Dermis microvascular lymphatic vessel endothelial cell (primary cell): ENCODE measurements around the gene MED10. TPM values are rescaled to one million over a fixed set of nuclear protein-coding genes. Genes with fewer than 3 reads are reported as not detected.
"Not testable (repeated sequence)": the region's sequence is repeated elsewhere in the genome, so short reads cannot be mapped to it uniquely, and the experiment has no call there.

Source experiments
- DNase-seq, 2 donors: peaks; one replicate each; pipeline versions ENCODE4 v3.0.0 to v3.0.0-alpha.2; 2010; ENCODE audit warnings: low read depth in 2 of 2
- total RNA-seq: library from RNA; depleted of rRNA; stranded (reverse); fragments of >200 nt; gene quantifications from 2 replicates; pipeline ENCODE4 v1.2.1, GENCODE V29; 2014

Gene MED10
- total RNA-seq, 1 donor from 2014 or later: 8.7 TPM

GRCh38 chr5:6373081-6373846 is 5.1 kb downstream of the MED10 start:
- peak; percentile 56 to 64 for DNase-seq

- peak; percentile 86 to 93 for DNase-seq
These were observed 5.9 kb downstream of the MED10 start for GRCh38 chr5:6372251-6373080.

DNA sequence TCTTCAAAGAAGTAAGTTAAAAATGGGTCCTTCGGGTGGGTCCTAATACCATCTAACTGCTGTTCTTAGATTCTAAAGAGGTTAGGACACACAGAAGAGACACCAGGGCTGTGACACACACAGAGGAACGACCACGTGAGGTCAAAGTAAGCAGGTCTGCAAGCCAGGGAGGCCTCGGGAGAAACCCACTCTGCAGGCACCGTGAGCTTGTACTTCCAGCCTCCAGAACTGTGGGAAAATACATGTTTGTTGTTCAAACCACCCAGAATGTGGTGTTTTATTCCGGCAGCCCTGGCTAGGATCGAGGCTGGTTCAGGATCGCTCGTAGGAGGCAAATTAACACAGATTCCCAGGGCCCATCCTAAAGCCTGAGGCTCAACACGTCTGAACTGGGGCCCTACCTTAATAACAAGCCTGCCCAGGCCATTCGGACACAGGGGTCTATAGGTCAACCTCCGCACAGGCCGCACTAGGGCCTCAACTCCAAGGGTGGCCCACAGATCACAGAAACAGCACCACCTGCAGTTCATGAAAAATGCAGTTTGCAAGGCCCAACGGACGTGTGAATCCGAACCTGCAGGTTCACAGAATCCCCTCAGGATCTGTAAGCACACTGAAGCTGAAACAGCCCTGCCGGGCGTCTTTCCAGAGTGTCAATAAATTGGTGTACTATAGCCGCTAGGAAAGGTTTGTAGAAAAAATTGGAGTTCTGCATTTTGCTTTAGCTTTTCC is 7.1 kb downstream of the MED10 start:
- no peak for DNase-seq

DNA sequence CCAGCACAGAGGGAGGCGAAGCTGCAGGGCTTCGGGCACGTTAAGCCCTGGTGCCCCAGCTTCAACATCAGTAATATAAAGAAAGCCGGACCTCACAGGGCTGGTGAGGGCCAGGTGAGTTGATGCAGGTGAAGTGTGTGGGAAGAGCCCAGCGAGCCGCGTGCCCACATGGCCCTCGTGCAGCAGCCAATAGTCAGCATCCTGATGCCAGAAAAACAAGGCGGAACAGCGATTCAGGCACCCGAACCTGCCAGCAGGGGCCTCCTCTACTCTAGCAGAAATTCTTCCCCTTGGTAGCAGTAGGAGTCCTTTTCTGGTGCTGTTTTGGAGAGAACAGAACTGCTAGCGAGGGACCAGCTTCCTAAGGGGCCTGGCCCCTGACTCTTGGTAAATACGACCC is 7.8 kb downstream of the MED10 start:
- no peak for DNase-seq

DNA sequence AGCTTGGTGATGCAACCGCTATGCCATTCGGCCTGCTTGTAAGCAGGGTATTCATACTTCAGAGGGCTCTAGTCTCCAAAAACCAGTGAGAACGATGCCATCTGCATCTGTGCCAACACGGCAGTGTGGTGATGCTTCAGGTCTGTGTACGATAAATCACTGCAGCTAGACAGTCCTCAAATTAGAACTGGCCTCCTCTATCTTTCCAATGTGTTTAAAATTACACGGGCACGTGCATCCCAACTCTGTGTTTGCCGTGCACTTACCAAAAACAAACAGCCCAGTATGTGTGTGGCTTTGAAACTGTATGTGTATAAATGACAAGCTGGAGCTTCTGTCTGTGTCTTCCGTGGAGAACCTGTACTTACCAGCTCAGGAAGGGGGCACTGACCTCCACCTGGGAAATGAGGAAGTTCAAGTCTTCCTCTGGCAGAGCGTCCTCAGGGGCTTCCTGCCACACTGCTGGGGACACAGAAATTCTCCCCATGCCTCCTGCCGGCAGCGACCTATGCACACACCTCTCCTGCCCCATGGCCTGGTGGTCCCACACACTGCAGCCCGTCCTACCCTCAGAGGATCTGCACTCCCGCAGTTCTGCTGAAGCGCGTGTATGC is 12.3 kb downstream of the MED10 start:
- DNase-seq: no peak

GRCh38 chr5:6365142-6365976 is 13.0 kb downstream of the MED10 start:
- DNase-seq: peak in 1 of 2 donors; percentile 57

- not testable (repeated sequence) for DNase-seq
These were observed 14.8 kb downstream of the MED10 start for GRCh38 chr5:6363454-6364011.

DNA sequence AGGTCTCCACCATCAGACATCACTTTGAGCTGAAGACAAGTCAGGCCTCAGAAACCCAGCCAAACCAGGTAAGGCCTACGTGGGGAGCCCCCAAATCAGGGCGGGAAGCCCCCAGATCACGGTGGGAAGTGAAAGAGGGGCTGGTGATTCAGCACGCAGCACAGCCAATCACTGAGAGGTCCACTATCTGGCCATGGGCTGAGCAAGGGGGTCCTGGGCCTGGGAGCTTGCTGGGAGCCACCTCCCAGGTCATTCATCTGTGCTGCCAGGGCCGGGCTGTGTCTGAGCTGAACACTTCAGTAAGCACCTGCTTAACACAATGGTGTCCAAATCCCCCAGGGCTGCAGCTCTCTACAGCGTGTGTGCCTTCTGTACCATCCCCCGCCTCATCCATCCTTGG is 15.5 kb downstream of the MED10 start:
- DNase-seq: no peak

GRCh38 chr5:6361101-6361500 is 17.2 kb downstream of the MED10 start:
- no peak for DNase-seq

GRCh38 chr5:6360323-6361072 is 17.8 kb downstream of the MED10 start:
- no peak for DNase-seq

- DNase-seq: no peak
These were observed 18.6 kb downstream of the MED10 start for GRCh38 chr5:6359555-6360322.

- DNase-seq: no peak
These were observed 19.9 kb downstream of the MED10 start for GRCh38 chr5:6358434-6358820.

GRCh38 chr5:6357817-6358433 is 20.4 kb downstream of the MED10 start:
- DNase-seq: not testable (repeated sequence)

DNA sequence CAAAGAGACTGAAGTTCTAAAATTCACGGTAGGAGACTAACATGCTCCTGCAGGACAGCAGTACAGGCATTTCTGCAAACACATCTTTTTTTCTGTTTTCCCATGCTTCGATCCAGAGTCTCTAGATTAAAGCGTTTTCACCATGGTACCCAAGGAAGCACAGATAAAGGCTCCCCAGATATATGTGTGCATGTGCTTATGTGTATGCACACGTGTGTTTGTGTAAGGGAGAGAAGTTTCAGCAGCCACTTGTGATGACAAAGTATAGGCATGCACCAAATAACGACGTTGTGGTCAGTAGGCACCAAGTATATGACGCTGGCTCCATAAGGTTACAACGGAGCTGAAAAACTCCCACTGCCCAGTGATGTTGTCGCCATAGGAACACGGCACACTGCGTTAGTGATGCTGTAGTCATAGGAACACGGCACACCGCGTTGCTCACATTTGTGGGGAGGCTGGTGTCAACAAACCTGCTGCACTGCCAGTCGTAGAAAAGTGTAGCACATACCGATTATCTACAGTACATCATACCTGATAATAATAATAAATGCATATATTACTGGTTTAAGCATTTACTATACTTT is 21.7 kb downstream of the MED10 start:
- no peak for DNase-seq

DNA sequence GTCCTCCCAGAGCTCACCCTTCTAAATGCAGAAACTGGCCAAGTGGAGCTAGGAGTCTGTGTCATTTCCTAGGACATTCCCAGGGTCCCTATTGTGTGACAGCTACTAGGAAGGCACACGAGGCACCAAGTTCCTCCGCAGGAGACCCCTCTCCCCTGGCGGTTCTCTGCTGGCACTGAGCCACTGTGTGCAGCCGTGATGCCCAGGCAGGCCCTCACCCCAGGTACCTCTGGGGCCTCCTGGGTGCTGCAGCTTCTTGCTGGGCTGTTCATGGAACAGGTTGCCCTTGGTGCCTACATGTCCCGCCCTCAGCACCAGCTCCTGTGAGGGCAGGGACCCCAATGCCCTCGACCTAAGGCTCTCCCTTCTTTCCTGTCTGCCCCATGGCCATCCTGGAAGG is 23.1 kb downstream of the MED10 start:
- DNase-seq: no peak

GRCh38 chr5:6354848-6355247 is 23.5 kb downstream of the MED10 start:
- no peak for DNase-seq

DNA sequence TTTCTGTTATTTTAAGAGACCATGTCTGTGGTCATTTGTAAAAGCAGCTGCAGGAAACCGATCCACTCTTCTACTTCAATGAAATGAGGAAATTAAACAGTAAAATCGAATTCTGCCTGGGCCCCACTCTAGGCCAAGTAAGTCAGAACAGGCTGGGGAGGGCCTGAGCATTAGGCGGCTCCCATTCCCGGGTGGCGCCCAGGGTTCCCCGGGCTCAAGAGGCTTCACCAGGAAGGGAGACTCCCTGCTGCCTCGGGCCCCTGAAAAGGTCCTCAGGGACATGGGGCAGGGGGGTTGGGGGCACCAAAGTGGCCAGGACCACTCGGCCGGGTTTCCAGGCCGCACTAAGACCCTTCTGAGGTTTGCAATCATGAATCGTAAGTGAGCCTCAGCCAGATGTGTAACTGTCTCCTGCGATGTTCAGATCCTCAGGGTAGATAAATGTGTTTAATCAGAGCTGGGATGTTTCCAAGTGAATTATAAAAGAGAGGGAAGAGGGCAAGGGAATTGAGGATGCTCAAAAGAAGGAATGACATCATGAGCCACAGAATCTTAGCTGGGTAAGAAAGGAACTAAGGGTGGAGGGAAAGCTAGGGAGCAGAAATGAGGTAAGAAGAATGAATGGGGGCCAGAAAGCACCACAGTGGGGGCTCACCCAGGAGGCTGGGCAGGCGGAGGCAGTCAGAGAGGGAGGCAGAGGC is 24.6 kb downstream of the MED10 start:
- DNase-seq: no peak
